ENCODE data around the gene GSN. TPM values are rescaled to one million over a fixed set of nuclear protein-coding genes. Genes with fewer than 3 reads are reported as not detected.
A peak's percentile ranks its signal among the peaks of the same experiment; 100 is the strongest.

The GSN gene
- total RNA-seq, 1 experiment from 2014 or later: 278 TPM

- H3K9me3 ChIP-seq (ENCODE audit: control insufficient read depth, insufficient read depth, low read depth, low read length): no peaks in the 10 kb centered on the region
- no peaks in the 10 kb centered on the region for H3K27me3 ChIP-seq (ENCODE audit: control insufficient read depth, insufficient read depth, low read length)
- peak overlapping the region; percentile 99 for H3K27ac ChIP-seq (ENCODE audit: low read length)
- H3K36me3 ChIP-seq (ENCODE audit: control insufficient read depth, insufficient read depth, low read length): no peaks in the 10 kb centered on the region
- ATAC-seq (no peak), DNase-seq (ENCODE audit: low read depth, low spot score) (no peak)
- CTCF ChIA-PET: no interaction called here
- BruUV-seq (replicated peaks): no TSS peak
- intact Hi-C loops (cut with micrococcal nuclease; ENCODE audit: unreplicated experiment) (no loop called here), in situ Hi-C loops (cut with HindIII; ENCODE audit: low pct_unique_long_range_greater_than_20kb, low sequenced_read_pairs) (no loop called here)
- peaks cover 91% of the 10 kb centered on the region for H3K4me1 ChIP-seq (ENCODE audit: control insufficient read depth, insufficient read depth, low read length)
- TF ChIP-seq REST (IDR thresholded peaks at IDR 0.05; ENCODE audit: insufficient read depth in 1 of 2, low read depth in 2 of 2, low read length in 1 of 2) (no peak), TCF7L2 (IDR thresholded peaks at IDR 0.05; ENCODE audit: low read depth, low read length) (no peak), CTCF (IDR thresholded peaks at IDR 0.05) (no peak), SIN3A (IDR thresholded peaks at IDR 0.05; ENCODE audit: borderline replicate concordance, insufficient read depth, low read depth, low read length) (no peak), POLR2AphosphoS5 (IDR thresholded peaks at IDR 0.05; ENCODE audit: low read depth, low read length) (no peak)
- H3K4me3 ChIP-seq (ENCODE audit: low read depth in 2 of 2, low read length in 2 of 2): no peak overlapping the region
- POLR2A ChIA-PET: no interaction called here
Observed at GRCh38 chr9:121275781-121276658, 8.1 kb downstream of the GSN start.

- Histone ChIP-seq H3K27ac (ENCODE audit: low read length) (peak overlapping the region; percentile 99), H3K4me3 (ENCODE audit: low read depth in 2 of 2, low read length in 2 of 2) (no peak overlapping the region), H3K36me3 (ENCODE audit: control insufficient read depth, insufficient read depth, low read length) (no peaks in the 10 kb centered on the region), H3K27me3 (ENCODE audit: control insufficient read depth, insufficient read depth, low read length) (no peaks in the 10 kb centered on the region), H3K4me1 (ENCODE audit: control insufficient read depth, insufficient read depth, low read length) (peaks cover 91% of the 10 kb centered on the region), H3K9me3 (ENCODE audit: control insufficient read depth, insufficient read depth, low read depth, low read length) (no peaks in the 10 kb centered on the region)
- no TSS peak for BruUV-seq (replicated peaks)
- ChIA-PET CTCF (no interaction called here), POLR2A (interaction anchor here (0.7 kb wide), 1 partner anchor 9 kb away, joined by 3 read pairs; the partner anchor contains the start of gene GSN)
- in situ Hi-C loops (cut with HindIII; ENCODE audit: low pct_unique_long_range_greater_than_20kb, low sequenced_read_pairs): no loop called here
- TF ChIP-seq TCF7L2 (IDR thresholded peaks at IDR 0.05; ENCODE audit: low read depth, low read length) (no peak), SIN3A (IDR thresholded peaks at IDR 0.05; ENCODE audit: borderline replicate concordance, insufficient read depth, low read depth, low read length) (no peak), POLR2AphosphoS5 (IDR thresholded peaks at IDR 0.05; ENCODE audit: low read depth, low read length) (no peak), CTCF (IDR thresholded peaks at IDR 0.05) (no peak), REST (IDR thresholded peaks at IDR 0.05; ENCODE audit: insufficient read depth in 1 of 2, low read depth in 2 of 2, low read length in 1 of 2) (no peak)
- intact Hi-C loops (cut with micrococcal nuclease; ENCODE audit: unreplicated experiment): no loop called here
- no peak for DNase-seq (ENCODE audit: low read depth, low spot score)
- no peak for ATAC-seq
Observed at GRCh38 chr9:121277026-121277425, 9.1 kb downstream of the GSN start.
